H1 (cell line): ENCODE results near the gene CLINT1.

ENCODE experiments used
- CBX5 ChIP-seq: fragments of 300-800, 300-1000 bp; sonication (generic); IDR thresholded peaks from 2 replicates; pipeline ENCODE4 v1.7.1; 2016; ENCODE audit warnings: antibody characterized with exemption, low read length, low read depth
- CBX8 ChIP-seq: fragments of 300-800, 300-1000 bp; sonication (generic); IDR thresholded peaks from 2 replicates; pipeline ENCODE4 v1.7.1; 2016; ENCODE audit warnings: low read depth, low read length, borderline replicate concordance
- CEBPB ChIP-seq: IDR thresholded peaks from 2 replicates; pipeline ENCODE4 v1.6.1; 2012; ENCODE audit warnings: low read depth, low read length
- EP300 ChIP-seq, 2 experiments: IDR thresholded peaks; 1 replicate in 1 of 2; 2 replicates in 1 of 2; pipeline ENCODE4 v1.6.1; 2011 to 2012; ENCODE audit warnings: low read depth in 2 of 2, low read length in 2 of 2, mild to moderate bottlenecking in 2 of 2, borderline replicate concordance in 1 of 2, inconsistent platforms in 1 of 2, moderate library complexity in 1 of 2
- EZH2 ChIP-seq: fragments of 200-600 bp; sonication (generic); IDR thresholded peaks from 2 replicates; pipeline ENCODE4 v1.7.1; 2012; ENCODE audit warnings: low read depth, mild to moderate bottlenecking, moderate library complexity, low read length, inconsistent platforms; ENCODE audit not compliant: severe bottlenecking
- POLR2A ChIP-seq, 2 experiments: IDR thresholded peaks; 1 replicate in 1 of 2; 2 replicates in 1 of 2; pipeline ENCODE4 v1.6.1; 2011; ENCODE audit warnings: low read depth in 2 of 2, low read length in 2 of 2, mild to moderate bottlenecking in 2 of 2; ENCODE audit errors: control extremely low read depth in 1 of 2
- POLR2AphosphoS5 ChIP-seq: IDR thresholded peaks from 2 replicates; pipeline ENCODE4 v1.6.1; 2011; ENCODE audit warnings: low read depth, low read length
- USF2 ChIP-seq: IDR thresholded peaks from 2 replicates; pipeline ENCODE4 v1.6.1; 2011; ENCODE audit warnings: low read length, improper control_type of control experiment
- YY1 ChIP-seq: IDR thresholded peaks from 2 replicates; pipeline ENCODE4 v1.6.1; 2011; ENCODE audit warnings: low read depth, mild to moderate bottlenecking, low read length
- TF ChIP-seq, protein P1 (sequence below), 3 experiments: IDR thresholded peaks; 1 replicate in 2 of 3; 2 replicates in 1 of 3; pipeline versions ENCODE4 v1.5.1 to v1.6.1; 2011; ENCODE audit warnings: low read length in 3 of 3, mild to moderate bottlenecking in 3 of 3, inconsistent platforms in 2 of 3, low read depth in 1 of 3, moderate library complexity in 1 of 3; ENCODE audit not compliant: insufficient read depth in 1 of 3; ENCODE audit errors: control extremely low read depth in 1 of 3
- TF ChIP-seq, protein P2 (sequence below): IDR thresholded peaks from 2 replicates; pipeline ENCODE4 v1.6.1; 2012; ENCODE audit warnings: low read length, inconsistent platforms
- TF ChIP-seq, protein P3 (sequence below): IDR thresholded peaks from 2 replicates; pipeline ENCODE4 v1.6.1; 2011; ENCODE audit warnings: low read depth, mild to moderate bottlenecking, low read length; ENCODE audit not compliant: insufficient read depth
- TF ChIP-seq, protein P4 (sequence below): IDR thresholded peaks from 2 replicates; pipeline ENCODE4 v1.6.1; 2012; ENCODE audit warnings: inconsistent platforms

- TF ChIP-seq, protein P1, sequence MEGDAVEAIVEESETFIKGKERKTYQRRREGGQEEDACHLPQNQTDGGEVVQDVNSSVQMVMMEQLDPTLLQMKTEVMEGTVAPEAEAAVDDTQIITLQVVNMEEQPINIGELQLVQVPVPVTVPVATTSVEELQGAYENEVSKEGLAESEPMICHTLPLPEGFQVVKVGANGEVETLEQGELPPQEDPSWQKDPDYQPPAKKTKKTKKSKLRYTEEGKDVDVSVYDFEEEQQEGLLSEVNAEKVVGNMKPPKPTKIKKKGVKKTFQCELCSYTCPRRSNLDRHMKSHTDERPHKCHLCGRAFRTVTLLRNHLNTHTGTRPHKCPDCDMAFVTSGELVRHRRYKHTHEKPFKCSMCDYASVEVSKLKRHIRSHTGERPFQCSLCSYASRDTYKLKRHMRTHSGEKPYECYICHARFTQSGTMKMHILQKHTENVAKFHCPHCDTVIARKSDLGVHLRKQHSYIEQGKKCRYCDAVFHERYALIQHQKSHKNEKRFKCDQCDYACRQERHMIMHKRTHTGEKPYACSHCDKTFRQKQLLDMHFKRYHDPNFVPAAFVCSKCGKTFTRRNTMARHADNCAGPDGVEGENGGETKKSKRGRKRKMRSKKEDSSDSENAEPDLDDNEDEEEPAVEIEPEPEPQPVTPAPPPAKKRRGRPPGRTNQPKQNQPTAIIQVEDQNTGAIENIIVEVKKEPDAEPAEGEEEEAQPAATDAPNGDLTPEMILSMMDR (IDR thresholded peaks at IDR 0.05; ENCODE audit: control extremely low read depth in 1 of 3, insufficient read depth in 1 of 3, low read depth in 1 of 3, low read length in 3 of 3) = no peak
- TF ChIP-seq POLR2A (IDR thresholded peaks at IDR 0.05; ENCODE audit: control extremely low read depth in 1 of 2, low read depth in 2 of 2, low read length in 2 of 2) (no peak), YY1 (no peak), CBX5 (no peak), CEBPB (no peak), EZH2 (no peak), EP300 (IDR thresholded peaks at IDR 0.05; ENCODE audit: borderline replicate concordance in 1 of 2, low read depth in 2 of 2, low read length in 2 of 2) (no peak), CBX8 (no peak), USF2 (no peak), POLR2AphosphoS5 (no peak)
- TF ChIP-seq, protein P2, sequence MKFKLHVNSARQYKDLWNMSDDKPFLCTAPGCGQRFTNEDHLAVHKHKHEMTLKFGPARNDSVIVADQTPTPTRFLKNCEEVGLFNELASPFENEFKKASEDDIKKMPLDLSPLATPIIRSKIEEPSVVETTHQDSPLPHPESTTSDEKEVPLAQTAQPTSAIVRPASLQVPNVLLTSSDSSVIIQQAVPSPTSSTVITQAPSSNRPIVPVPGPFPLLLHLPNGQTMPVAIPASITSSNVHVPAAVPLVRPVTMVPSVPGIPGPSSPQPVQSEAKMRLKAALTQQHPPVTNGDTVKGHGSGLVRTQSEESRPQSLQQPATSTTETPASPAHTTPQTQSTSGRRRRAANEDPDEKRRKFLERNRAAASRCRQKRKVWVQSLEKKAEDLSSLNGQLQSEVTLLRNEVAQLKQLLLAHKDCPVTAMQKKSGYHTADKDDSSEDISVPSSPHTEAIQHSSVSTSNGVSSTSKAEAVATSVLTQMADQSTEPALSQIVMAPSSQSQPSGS = no peak
- TF ChIP-seq, protein P3, sequence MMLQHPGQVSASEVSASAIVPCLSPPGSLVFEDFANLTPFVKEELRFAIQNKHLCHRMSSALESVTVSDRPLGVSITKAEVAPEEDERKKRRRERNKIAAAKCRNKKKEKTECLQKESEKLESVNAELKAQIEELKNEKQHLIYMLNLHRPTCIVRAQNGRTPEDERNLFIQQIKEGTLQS = no peak
- TF ChIP-seq, protein P4, sequence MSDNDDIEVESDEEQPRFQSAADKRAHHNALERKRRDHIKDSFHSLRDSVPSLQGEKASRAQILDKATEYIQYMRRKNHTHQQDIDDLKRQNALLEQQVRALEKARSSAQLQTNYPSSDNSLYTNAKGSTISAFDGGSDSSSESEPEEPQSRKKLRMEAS = no peak
Observed at GRCh38 chr5:157766902-157767301, 92.0 kb downstream of the CLINT1 start.
